Measurements from ENCODE around the gene CREB3L2.

Gene CREB3L2

GRCh38 chr7:137862964-137863363 is 138.9 kb downstream of the CREB3L2 start:
- DNase-seq (ENCODE audit: low spot score): no peak
- in situ Hi-C loops (cut with MboI; ENCODE audit: low sequenced_read_pairs, unreplicated experiment): no loop called here
- TF ChIP-seq CTCF (IDR thresholded peaks at IDR 0.05; ENCODE audit: borderline replicate concordance, control extremely low read depth, extremely low read depth, insufficient read depth, missing control alignments): no peak

GRCh38 chr7:137862358-137862757 is 139.5 kb downstream of the CREB3L2 start:
- no peak for DNase-seq (ENCODE audit: low spot score)
- TF ChIP-seq CTCF (IDR thresholded peaks at IDR 0.05; ENCODE audit: borderline replicate concordance, control extremely low read depth, extremely low read depth, insufficient read depth, missing control alignments): no peak
- in situ Hi-C loops (cut with MboI; ENCODE audit: low sequenced_read_pairs, unreplicated experiment): no loop called here

- in situ Hi-C loops (cut with MboI; ENCODE audit: low sequenced_read_pairs, unreplicated experiment): no loop called here
- DNase-seq (ENCODE audit: low spot score): no peak
- TF ChIP-seq CTCF (IDR thresholded peaks at IDR 0.05; ENCODE audit: borderline replicate concordance, control extremely low read depth, extremely low read depth, insufficient read depth, missing control alignments): no peak
Observed at GRCh38 chr7:137860542-137860941, 141.3 kb downstream of the CREB3L2 start.

GRCh38 chr7:137853053-137853452 is 148.8 kb downstream of the CREB3L2 start:
- DNase-seq (ENCODE audit: low spot score): no peak
- in situ Hi-C loops (cut with MboI; ENCODE audit: low sequenced_read_pairs, unreplicated experiment): no loop called here
- no peak for TF ChIP-seq CTCF (IDR thresholded peaks at IDR 0.05; ENCODE audit: borderline replicate concordance, control extremely low read depth, extremely low read depth, insufficient read depth, missing control alignments)

GRCh38 chr7:137852108-137852507 is 149.8 kb downstream of the CREB3L2 start:
- in situ Hi-C loops (cut with MboI; ENCODE audit: low sequenced_read_pairs, unreplicated experiment): no loop called here
- no peak for TF ChIP-seq CTCF (IDR thresholded peaks at IDR 0.05; ENCODE audit: borderline replicate concordance, control extremely low read depth, extremely low read depth, insufficient read depth, missing control alignments)
- no peak for DNase-seq (ENCODE audit: low spot score)

- no peak for TF ChIP-seq CTCF (IDR thresholded peaks at IDR 0.05; ENCODE audit: borderline replicate concordance, control extremely low read depth, extremely low read depth, insufficient read depth, missing control alignments)
- in situ Hi-C loops (cut with MboI; ENCODE audit: low sequenced_read_pairs, unreplicated experiment): no loop called here
- no peak for DNase-seq (ENCODE audit: low spot score)
Observed at GRCh38 chr7:137850972-137851945, 150.6 kb downstream of the CREB3L2 start.

Data from GM13976 (cell line).